Peyer's patch (tissue), 4 donors: ENCODE data around the gene UVSSA. TPM values are rescaled to one million over a fixed set of nuclear protein-coding genes. Genes with fewer than 3 reads are reported as not detected.

Experiments
- DNase-seq, 3 donors: peaks; one replicate each; pipeline ENCODE4 v3.0.0-alpha.2; 2017 to 2019
- H3K27ac ChIP-seq, 4 donors: fragments of 200-600 bp; sonication (generic); one replicate each; pipeline ENCODE4 v1.5.1; 2016 to 2019
- H3K27me3 ChIP-seq, 2 donors: fragments of 200-600 bp; sonication (generic); one replicate each; pipeline ENCODE4 v1.5.1; 2019
- H3K36me3 ChIP-seq, 3 donors: fragments of 200-600 bp; sonication (generic); one replicate each; pipeline ENCODE4 v1.5.1; 2016 to 2019
- H3K4me1 ChIP-seq, 4 donors: fragments of 200-600 bp; sonication (generic); one replicate each; pipeline ENCODE4 v1.5.1; 2016 to 2019
- H3K4me3 ChIP-seq, 4 donors: fragments of 200-600 bp; sonication (generic); 1 replicate in 3 of 4; 2 replicates in 1 of 4; pipeline ENCODE4 v1.5.1; 2016 to 2019; ENCODE audit warnings: mild to moderate bottlenecking in 1 of 4
- H3K9me3 ChIP-seq, 4 donors: fragments of 200-600 bp; sonication (generic); one replicate each; pipeline ENCODE4 v1.5.1; 2016 to 2019; ENCODE audit warnings: mild to moderate bottlenecking in 1 of 4
- CTCF ChIP-seq, 6 experiments: fragments of 450-650 bp in 4 of 6; fragments of 200-600 bp in 2 of 6; sonication (generic) in 1 of 6; IDR thresholded peaks; one replicate each; pipeline ENCODE4 v1.5.1; 2017 to 2019; ENCODE audit warnings: antibody characterized with exemption in 6 of 6, mild to moderate bottlenecking in 3 of 6, moderate library complexity in 1 of 6
- POLR2A ChIP-seq, 2 donors: fragments of 450-650 bp; IDR thresholded peaks; one replicate each; pipeline ENCODE4 v1.5.1; 2017; ENCODE audit warnings: antibody characterized with exemption in 2 of 2, mild to moderate bottlenecking in 2 of 2, moderate library complexity in 2 of 2
- total RNA-seq, 4 donors: library from RNA; depleted of rRNA; stranded (reverse); fragments of >200 nt; gene quantifications; one replicate each; pipeline ENCODE4 v1.1.0, GENCODE V29; 2016

UVSSA gene
- total RNA-seq, 4 donors from 2014 or later: 42.2 to 118 (median 77.7) TPM

- no peaks in the 10 kb centered on the region for H3K9me3 ChIP-seq
- no peak for TF ChIP-seq CTCF (IDR thresholded peaks at IDR 0.05)
- no peak for TF ChIP-seq POLR2A (IDR thresholded peaks at IDR 0.05)
- no peak overlapping the region for H3K27ac ChIP-seq
- no peak overlapping the region for H3K4me3 ChIP-seq
- peaks cover 0 to 27% of the 10 kb centered on the region in 2 donors for H3K27me3 ChIP-seq
- no peaks in the 10 kb centered on the region for H3K4me1 ChIP-seq
- no peaks in the 10 kb centered on the region for H3K36me3 ChIP-seq
- DNase-seq: peak in 1 of 3 donors; percentile 29
These were observed 69.9 kb downstream of the UVSSA start for GRCh38 chr4:1416948-1417260.

- DNase-seq: peak in 2 of 3 donors; percentile 30 to 37
- Histone ChIP-seq H3K9me3 (no peaks in the 10 kb centered on the region), H3K27me3 (peaks cover 0 to 26% of the 10 kb centered on the region in 2 donors), H3K27ac (no peak overlapping the region), H3K4me3 (no peak overlapping the region), H3K4me1 (no peaks in the 10 kb centered on the region), H3K36me3 (no peaks in the 10 kb centered on the region)
- TF ChIP-seq POLR2A (IDR thresholded peaks at IDR 0.05) (no peak), CTCF (IDR thresholded peaks at IDR 0.05) (no peak)
These were observed 70.7 kb downstream of the UVSSA start for GRCh38 chr4:1417522-1418390.

- H3K4me3 ChIP-seq: no peak overlapping the region
- H3K36me3 ChIP-seq: no peaks in the 10 kb centered on the region
- DNase-seq: peak in 1 of 3 donors; percentile 22
- no peak overlapping the region for H3K27ac ChIP-seq
- peaks cover 0 to 17% of the 10 kb centered on the region in 2 donors for H3K27me3 ChIP-seq
- H3K9me3 ChIP-seq: no peaks in the 10 kb centered on the region
- TF ChIP-seq CTCF (IDR thresholded peaks at IDR 0.05): no peak
- TF ChIP-seq POLR2A (IDR thresholded peaks at IDR 0.05): no peak
- H3K4me1 ChIP-seq: no peaks in the 10 kb centered on the region
These were observed 71.7 kb downstream of the UVSSA start for GRCh38 chr4:1418494-1419285.

GRCh38 chr4:1419708-1420107, 72.7 kb downstream of the UVSSA start:
- Histone ChIP-seq H3K9me3 (no peaks in the 10 kb centered on the region), H3K27me3 (peaks cover 0 to 12% of the 10 kb centered on the region in 2 donors), H3K36me3 (no peaks in the 10 kb centered on the region), H3K4me3 (no peak overlapping the region), H3K27ac (no peak overlapping the region), H3K4me1 (no peaks in the 10 kb centered on the region)
- TF ChIP-seq CTCF (IDR thresholded peaks at IDR 0.05): no peak
- TF ChIP-seq POLR2A (IDR thresholded peaks at IDR 0.05): no peak
- DNase-seq: peak in 1 of 3 donors; percentile 18

GRCh38 chr4:1421657-1422056, 74.6 kb downstream of the UVSSA start:
- Histone ChIP-seq H3K9me3 (no peaks in the 10 kb centered on the region), H3K27me3 (no peaks in the 10 kb centered on the region), H3K36me3 (no peaks in the 10 kb centered on the region), H3K27ac (no peak overlapping the region), H3K4me1 (no peaks in the 10 kb centered on the region), H3K4me3 (no peak overlapping the region)
- no peak for DNase-seq
- TF ChIP-seq CTCF (IDR thresholded peaks at IDR 0.05): no peak
- TF ChIP-seq POLR2A (IDR thresholded peaks at IDR 0.05): no peak
